OCI-LY7 (cell line): ENCODE results near the gene PSMB5. TPM values are rescaled to one million over a fixed set of nuclear protein-coding genes. Genes with fewer than 3 reads are reported as not detected.

Source experiments
- BruUV-seq: library from RNA; stranded (reverse); fragments of 400-500 nt; replicated peaks from 2 replicates; lab custom pipeline; 2021; lab: Mats Ljungman, UMichigan
- CTCF ChIA-PET: fragments of 300-600 bp; sonication (Branson Sonifier 250); formaldehyde crosslinking; loops from one replicate; lab custom pipeline; 2022; ENCODE audit warnings: antibody characterized with exemption; ENCODE audit not compliant: unreplicated experiment; lab: Charles Lee
- POLR2A ChIA-PET: fragments of 300-600 bp; sonication (Branson Sonifier 250); formaldehyde crosslinking; loops from one replicate; lab custom pipeline; 2022; ENCODE audit warnings: antibody characterized with exemption; lab: Charles Lee
- DNase-seq: peaks from one replicate; pipeline ENCODE4 v3.0.0-alpha.2; 2015; ENCODE audit warnings: low spot score
- H2AFZ ChIP-seq: fragments of 200-600 bp; sonication (generic), shearing (Covaris generic); 2 replicates; pipeline ENCODE4 v1.6.1; 2014; ENCODE audit warnings: mild to moderate bottlenecking, antibody characterized with exemption, low read length, moderate library complexity
- H3K27ac ChIP-seq: fragments of 200-600 bp; sonication (generic); 2 replicates; pipeline ENCODE4 v1.5.1; 2014; ENCODE audit warnings: mixed run types, low read depth, mild to moderate bottlenecking, moderate library complexity, low read length, inconsistent platforms; ENCODE audit not compliant: poor library complexity, severe bottlenecking
- H3K36me3 ChIP-seq: fragments of 200-600 bp; sonication (generic); 2 replicates; pipeline ENCODE4 v1.6.1; 2014; ENCODE audit warnings: mild to moderate bottlenecking, antibody characterized with exemption, low read length, moderate library complexity, mixed read lengths; ENCODE audit not compliant: insufficient read depth
- H3K4me1 ChIP-seq: fragments of 200-600 bp; sonication (generic); 2 replicates; pipeline ENCODE4 v1.5.1; 2014; ENCODE audit warnings: mild to moderate bottlenecking, low read length; ENCODE audit not compliant: insufficient read depth, poor library complexity, severe bottlenecking
- H3K4me2 ChIP-seq: fragments of 200-600 bp; sonication (generic); 2 replicates; pipeline ENCODE4 v1.6.1; 2014; ENCODE audit warnings: mild to moderate bottlenecking, low read length
- H3K4me3 ChIP-seq: fragments of 200-600 bp; sonication (generic); 2 replicates; pipeline ENCODE4 v1.5.1; 2014; ENCODE audit warnings: mild to moderate bottlenecking, low read depth, low read length; ENCODE audit not compliant: poor library complexity, severe bottlenecking
- H3K79me2 ChIP-seq: fragments of 200-600 bp; sonication (generic); 2 replicates; pipeline ENCODE4 v1.6.1; 2016; ENCODE audit warnings: low read depth, mild to moderate bottlenecking, low read length, moderate library complexity, mixed read lengths; ENCODE audit not compliant: insufficient read depth
- H3K9me2 ChIP-seq: fragments of 200-600 bp; sonication (generic); 2 replicates; pipeline ENCODE4 v1.6.1; 2016; ENCODE audit warnings: mild to moderate bottlenecking, low read length, mixed read lengths; ENCODE audit not compliant: insufficient read depth
- H3K9me3 ChIP-seq: fragments of 200-600 bp; sonication (generic); 2 replicates; pipeline ENCODE4 v1.6.1; 2014; ENCODE audit warnings: mild to moderate bottlenecking, mixed run types, low read length, mixed read lengths
- H4K20me1 ChIP-seq: fragments of 200-600 bp; sonication (generic); 2 replicates; pipeline ENCODE4 v1.6.1; 2014; ENCODE audit warnings: mild to moderate bottlenecking, antibody characterized with exemption, low read length, moderate library complexity, mixed read lengths; ENCODE audit not compliant: insufficient read depth
- CTCF ChIP-seq: fragments of 200-600 bp; sonication (generic); conservative IDR thresholded peaks from 2 replicates; pipeline ENCODE4 v1.5.1; 2014; ENCODE audit warnings: mild to moderate bottlenecking, antibody characterized with exemption, low read length, moderate library complexity, mixed read lengths
- EZH2phosphoT487 ChIP-seq: fragments of 200-600 bp; sonication (generic); IDR thresholded peaks from 2 replicates; pipeline ENCODE4 v1.6.1; 2018; ENCODE audit warnings: low read depth, borderline replicate concordance, mild to moderate bottlenecking, mixed run types, antibody characterized with exemption, low read length, moderate library complexity, mixed read lengths
- intact Hi-C: fragments of 100-400 bp; cut with micrococcal nuclease; formaldehyde crosslinking; loops from one replicate; pipeline ENCODE4 v1.10.0; 2022; ENCODE audit not compliant: unreplicated experiment
- total RNA-seq, 2 experiments: library from RNA; depleted of rRNA in 1 of 2; stranded (reverse); fragments of >200 nt in 1 of 2; shearing (Covaris generic) in 1 of 2; gene quantifications; 2 replicates each; pipeline ENCODE4 v1.2.3, GENCODE V29; 2014 to 2022

The PSMB5 gene
- total RNA-seq, 2 experiments from 2014 or later = 111 to 122 TPM

GRCh38 chr14:23062002-23062401, 27.3 kb upstream of the PSMB5 start:
- DNase-seq = no peak
- Histone ChIP-seq H3K4me2 (no peak overlapping the region), H2AFZ (no peak overlapping the region), H4K20me1 (no peaks in the 10 kb centered on the region), H3K4me1 (peaks cover 16% of the 10 kb centered on the region), H3K36me3 (peaks cover 84% of the 10 kb centered on the region), H3K4me3 (no peak overlapping the region), H3K9me3 (no peaks in the 10 kb centered on the region), H3K9me2 (no peaks in the 10 kb centered on the region), H3K27ac (no peak overlapping the region), H3K79me2 (peaks cover 13% of the 10 kb centered on the region; the same call in 1 of the 2 replicates)
- TF ChIP-seq EZH2phosphoT487 = no peak
- TF ChIP-seq CTCF = no peak
- CTCF ChIA-PET = interaction anchor here (0.9 to 2.2 kb wide), 3 partner anchors 32 to 76 kb away, joined by 3 to 8 read pairs (median 3); partner anchors contain the start of gene ACIN1
- POLR2A ChIA-PET = interaction anchor here (0.7 to 0.9 kb wide), 3 partner anchors 11 to 84 kb away, joined by 3 to 4 read pairs (median 3); no protein-coding TSS in a partner anchor
- intact Hi-C loops = no loop called here
- BruUV-seq = no TSS peak

GRCh38 chr14:23060536-23061260, 26.0 kb upstream of the PSMB5 start:
- Histone ChIP-seq H4K20me1 (no peaks in the 10 kb centered on the region), H3K27ac (no peak overlapping the region), H3K9me3 (no peaks in the 10 kb centered on the region), H2AFZ (no peak overlapping the region), H3K36me3 (peaks cover 71% of the 10 kb centered on the region), H3K79me2 (peaks cover 2% of the 10 kb centered on the region; the same call in 1 of the 2 replicates), H3K4me3 (no peak overlapping the region), H3K4me2 (no peak overlapping the region), H3K9me2 (no peaks in the 10 kb centered on the region), H3K4me1 (peaks cover 27% of the 10 kb centered on the region)
- no peak for DNase-seq
- no TSS peak for BruUV-seq
- TF ChIP-seq EZH2phosphoT487 (no peak), CTCF (no peak)
- CTCF ChIA-PET = no interaction called here
- POLR2A ChIA-PET = interaction anchor here (0.6 to 1.2 kb wide), 3 partner anchors 11 to 96 kb away, joined by 3 to 4 read pairs (median 3); no protein-coding TSS in a partner anchor
- intact Hi-C loops = no loop called here
